Spleen (tissue), 7 donors: ENCODE results near the gene NRDE2.

Experiments
- CTCF ChIP-seq, 11 experiments: fragments of 200-600 bp in 7 of 11; fragments of 450-650 bp in 4 of 11; sonication (generic) in 4 of 11; IDR thresholded peaks in 8 of 11; conservative IDR thresholded peaks in 3 of 11; 1 replicate in 7 of 11; 2 replicates in 4 of 11; pipeline versions ENCODE4 v1.4.0 to v1.8.0; 2016 to 2021; ENCODE audit warnings: antibody characterized with exemption in 11 of 11, inconsistent platforms in 4 of 11, mild to moderate bottlenecking in 1 of 11
- POLR2A ChIP-seq, 3 donors: fragments of 450-650 bp; IDR thresholded peaks; one replicate each; pipeline ENCODE4 v1.5.1; 2017; ENCODE audit warnings: antibody characterized with exemption in 3 of 3, mild to moderate bottlenecking in 1 of 3
- donor health status: DM: no; HTN: no; CAD: no; lungs with moderate emphysema.
- donor health status: DM: no; HTN: no; CAD: no.
- donor health status: DM: no; HTN: no; CAD: no.

GRCh38 chr14:90317286-90317685, 14.5 kb downstream of the NRDE2 start:
- TF ChIP-seq POLR2A (IDR thresholded peaks at IDR 0.05) (no peak), CTCF (IDR thresholded peaks at IDR 0.05 in 8 of 11, conservative IDR thresholded peaks at IDR 0.05 in 3 of 11) (no peak)
